GM12878 (cell line): ENCODE data around the gene SEMA3C. TPM values are rescaled to one million over a fixed set of nuclear protein-coding genes. Genes with fewer than 3 reads are reported as not detected.

Source experiments
- ATAC-seq: fragments of 200-7000 bp; cut with Tn5 transposase; 3 replicates; pipeline ENCODE4 v1.9.1; 2020; ENCODE audit warnings: mild to moderate bottlenecking, moderate library complexity
- BruUV-seq: library from RNA; stranded (reverse); fragments of 400-500 nt; replicated peaks from 2 replicates; lab custom pipeline; 2021; lab: Mats Ljungman, UMichigan
- CTCF ChIA-PET: fragments of 300-600 bp; sonication (Branson Sonifier 250); formaldehyde crosslinking; extraction: SDS; loops from one replicate; lab custom pipeline; 2021; ENCODE audit warnings: inconsistent platforms; lab: Yijun Ruan, JAX
- POLR2A ChIA-PET: fragments of 350-600 bp; formaldehyde crosslinking; extraction: SDS; loops from one replicate; lab custom pipeline; 2021; ENCODE audit warnings: inconsistent platforms; lab: Charles Lee
- RAD21 ChIA-PET: fragments of 300-600 bp; sonication (Branson Sonifier 250); formaldehyde crosslinking; loops from one replicate; lab custom pipeline; 2023; ENCODE audit warnings: antibody characterized with exemption; ENCODE audit not compliant: unreplicated experiment; lab: Charles Lee
- SMC1A ChIA-PET: fragments of 300-600 bp; sonication (Branson Sonifier 250); formaldehyde crosslinking; loops from one replicate; lab custom pipeline; 2023; ENCODE audit not compliant: unreplicated experiment, uncharacterized antibody; lab: Charles Lee
- DNase-seq: peaks from one replicate; pipeline ENCODE4 v3.0.0-alpha.2; 2011; ENCODE audit warnings: low read depth, low spot score
- FAIRE-seq: peaks from 3 replicates; lab custom pipeline; 2011; peaks lifted over from hg19 to GRCh38; lab: Jason Lieb, UNC
- H2AFZ ChIP-seq: 2 replicates; pipeline ENCODE4 v1.6.0; 2011; ENCODE audit warnings: low read depth, low read length, control low read depth; ENCODE audit not compliant: control insufficient read depth
- H3K27ac ChIP-seq: 2 replicates; pipeline ENCODE4 v1.5.1; 2011; ENCODE audit warnings: control low read depth; ENCODE audit not compliant: control insufficient read depth, insufficient read depth
- H3K27me3 ChIP-seq, 2 experiments: replicated peaks in 1 of 2; 2 replicates each; pipeline versions ENCODE4 v1.6.0 to v1.6.1; 2011; ENCODE audit warnings: low read length in 1 of 2; ENCODE audit not compliant: control insufficient read depth in 2 of 2, insufficient read depth in 2 of 2
- H3K36me3 ChIP-seq, 2 experiments: 2 replicates each; pipeline ENCODE4 v1.5.1; 2011; ENCODE audit warnings: low read length in 1 of 2; ENCODE audit not compliant: control insufficient read depth in 2 of 2, insufficient read depth in 2 of 2
- H3K4me1 ChIP-seq: 2 replicates; pipeline ENCODE4 v1.6.1; 2011; ENCODE audit warnings: mild to moderate bottlenecking, low read length, moderate library complexity, mixed read lengths; ENCODE audit not compliant: control insufficient read depth, insufficient read depth
- H3K4me2 ChIP-seq: 2 replicates; pipeline ENCODE4 v1.6.0; 2011; ENCODE audit warnings: control low read depth; ENCODE audit not compliant: control insufficient read depth, insufficient read depth
- H3K4me3 ChIP-seq: fragments of 200-600 bp; sonication (generic); 2 replicates; pipeline ENCODE4 v1.5.1; 2016
- H3K79me2 ChIP-seq: 2 replicates; pipeline ENCODE4 v1.6.0; 2011; ENCODE audit warnings: low read length; ENCODE audit not compliant: control insufficient read depth, insufficient read depth
- H3K9ac ChIP-seq: 2 replicates; pipeline ENCODE4 v1.8.0; 2011; ENCODE audit warnings: low read length, control low read depth, mixed read lengths; ENCODE audit not compliant: control insufficient read depth, insufficient read depth
- H3K9me3 ChIP-seq: replicated peaks from 3 replicates; pipeline ENCODE4 v1.5.1; 2011; ENCODE audit warnings: mild to moderate bottlenecking, low read length; ENCODE audit not compliant: control insufficient read depth, insufficient read depth
- H4K20me1 ChIP-seq: 2 replicates; pipeline ENCODE4 v1.6.0; 2011; ENCODE audit not compliant: control insufficient read depth, insufficient read depth
- CHD4 ChIP-seq: fragments of 200-600 bp; sonication (generic); IDR thresholded peaks from 2 replicates; pipeline ENCODE4 v1.6.1; 2016; ENCODE audit warnings: mild to moderate bottlenecking
- DPF2 ChIP-seq: fragments of 450-650 bp; IDR thresholded peaks from 2 replicates; pipeline ENCODE4 v1.6.1; 2017; ENCODE audit warnings: mild to moderate bottlenecking
- FOS ChIP-seq: IDR thresholded peaks from 3 replicates; pipeline ENCODE4 v1.6.1; 2011; ENCODE audit warnings: borderline replicate concordance; ENCODE audit not compliant: insufficient read length; ENCODE audit errors: extremely low read depth
- FOXK2 ChIP-seq: fragments of 450-650 bp; IDR thresholded peaks from 2 replicates; pipeline ENCODE4 v1.6.1; 2017; ENCODE audit warnings: mild to moderate bottlenecking, moderate library complexity
- FOXM1 ChIP-seq: IDR thresholded peaks from 2 replicates; pipeline ENCODE4 v1.6.1; 2012; ENCODE audit warnings: low read depth, mild to moderate bottlenecking, inconsistent platforms, low read length, moderate library complexity
- IKZF1 ChIP-seq: fragments of 450-650 bp; conservative IDR thresholded peaks from 2 replicates; pipeline ENCODE4 v1.6.1; 2017; ENCODE audit warnings: antibody characterized with exemption, mild to moderate bottlenecking
- IKZF2 ChIP-seq, 2 experiments: fragments of 450-650 bp; IDR thresholded peaks; 2 replicates each; pipeline ENCODE4 v1.6.1; 2017; ENCODE audit warnings: mild to moderate bottlenecking in 2 of 2, moderate library complexity in 2 of 2
- MEF2B ChIP-seq: fragments of 450-650 bp; IDR thresholded peaks from 2 replicates; pipeline ENCODE4 v1.6.1; 2018; ENCODE audit warnings: mild to moderate bottlenecking, moderate library complexity; ENCODE audit not compliant: partially characterized antibody, poor library complexity, severe bottlenecking
- NFIC ChIP-seq: IDR thresholded peaks from 2 replicates; pipeline ENCODE4 v1.6.1; 2012; ENCODE audit warnings: low read depth, mild to moderate bottlenecking, inconsistent platforms, low read length, moderate library complexity
- NR2F1 ChIP-seq: fragments of 450-650 bp; conservative IDR thresholded peaks from 2 replicates; pipeline ENCODE4 v1.6.1; 2017; ENCODE audit warnings: mild to moderate bottlenecking
- PAX5 ChIP-seq: IDR thresholded peaks from 2 replicates; pipeline ENCODE4 v1.6.1; 2011; ENCODE audit warnings: low read depth, low read length, borderline replicate concordance
- PAX8 ChIP-seq: fragments of 450-650 bp; IDR thresholded peaks from 2 replicates; pipeline ENCODE4 v1.6.1; 2017; ENCODE audit warnings: mild to moderate bottlenecking, moderate library complexity
- RB1 ChIP-seq: fragments of 450-650 bp; formaldehyde crosslinking; IDR thresholded peaks from 2 replicates; pipeline ENCODE4 v1.6.1; 2017; ENCODE audit warnings: mild to moderate bottlenecking, borderline replicate concordance
- RCOR1 ChIP-seq: conservative IDR thresholded peaks from 2 replicates; pipeline ENCODE4 v1.6.1; 2012; ENCODE audit warnings: low read depth, low read length, improper control_type of control experiment
- SUPT20H ChIP-seq: IDR thresholded peaks from 2 replicates; pipeline ENCODE4 v1.6.1; 2011; ENCODE audit warnings: low read depth, mild to moderate bottlenecking, low read length, moderate library complexity, borderline replicate concordance; ENCODE audit not compliant: control insufficient read depth
- ZBTB33 ChIP-seq: fragments of 450-650 bp; IDR thresholded peaks from 2 replicates; pipeline ENCODE4 v1.6.1; 2017; ENCODE audit warnings: mild to moderate bottlenecking
- WGBS: methylation state at CpG from one replicate; pipeline ENCODE4 v1.1.6; 2016; ENCODE audit warnings: low lambda C conversion rate; ENCODE audit not compliant: insufficient replicate concordance, insufficient coverage; ENCODE audit errors: missing lambda C conversion rate; 5-methylcytosine and 5-hydroxymethylcytosine counted together
- in situ Hi-C: fragments of 300-500 bp; cut with MboI; formaldehyde crosslinking; loops from 9 replicates; pipeline ENCODE4 v1.14.3; 2018; ENCODE audit warnings: mixed read lengths
- intact Hi-C: fragments of 100-400 bp; cut with micrococcal nuclease; formaldehyde crosslinking; loops from one replicate; pipeline ENCODE4 v1.14.2; 2022; ENCODE audit not compliant: unreplicated experiment
- polyA plus RNA-seq, 11 experiments: library from polyadenylated mRNA; depleted of rRNA in 4 of 11; unstranded in 6 of 11; stranded (reverse) in 5 of 11; fragments of >200 nt; fragmentation: Nextera tagmentation in 4 of 11; fragmentation: Illumina TruSeq in 1 of 11; extraction: Ambion mirVana in 4 of 11; extraction: Trizol in 1 of 11; gene quantifications; 1 replicate in 1 of 11; 2 replicates in 10 of 11; pipeline versions ENCODE4 v1.2.1 to v1.2.3, GENCODE V29; 2011 to 2016; ENCODE audit warnings: inconsistent platforms in 2 of 11, missing spikeins in 2 of 11, low read depth in 1 of 11
- total RNA-seq, 4 experiments: library from RNA; depleted of rRNA in 3 of 4; stranded (reverse); fragments of >200 nt in 3 of 4; fragmentation: Illumina TruSeq in 1 of 4; extraction: Trizol in 1 of 4; gene quantifications; 2 replicates each; pipeline versions ENCODE4 v1.2.1 to v1.2.3, GENCODE V29; 2013 to 2021
- TF ChIP-seq, protein P1 (sequence below): IDR thresholded peaks from 2 replicates; pipeline ENCODE4 v1.6.1; 2011; ENCODE audit warnings: low read depth, mild to moderate bottlenecking, low read length, moderate library complexity, borderline replicate concordance; ENCODE audit errors: extremely low read depth

Gene SEMA3C
- total and polyA plus RNA-seq, 10 of the 15 experiments (the other 5 are each of a cell fraction or from before 2014, with no cell fraction given): 0.01 to 0.41 (median 0.11) TPM; not detected in 6

DNA sequence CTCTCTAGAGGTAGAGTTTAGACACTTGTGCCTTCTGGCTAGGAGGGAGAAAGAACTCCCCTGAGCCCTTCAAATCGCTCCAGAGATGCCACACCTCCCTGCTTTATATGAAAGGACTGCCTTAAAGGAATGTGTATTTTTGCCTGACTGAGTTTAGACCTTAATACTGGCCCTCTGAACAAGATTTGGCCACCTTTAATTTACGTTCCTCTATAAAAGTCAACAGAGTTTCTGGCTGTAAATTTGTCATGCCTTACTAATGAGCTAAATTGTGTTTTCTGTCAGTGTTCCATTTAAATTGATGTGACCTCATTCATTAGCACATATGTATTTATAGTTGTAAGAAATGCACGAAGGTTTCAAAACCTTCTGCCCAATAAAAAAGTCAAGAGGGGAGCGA lies 48.0 kb downstream of the SEMA3C start (continued):
- no peak for TF ChIP-seq ZBTB33

DNA sequence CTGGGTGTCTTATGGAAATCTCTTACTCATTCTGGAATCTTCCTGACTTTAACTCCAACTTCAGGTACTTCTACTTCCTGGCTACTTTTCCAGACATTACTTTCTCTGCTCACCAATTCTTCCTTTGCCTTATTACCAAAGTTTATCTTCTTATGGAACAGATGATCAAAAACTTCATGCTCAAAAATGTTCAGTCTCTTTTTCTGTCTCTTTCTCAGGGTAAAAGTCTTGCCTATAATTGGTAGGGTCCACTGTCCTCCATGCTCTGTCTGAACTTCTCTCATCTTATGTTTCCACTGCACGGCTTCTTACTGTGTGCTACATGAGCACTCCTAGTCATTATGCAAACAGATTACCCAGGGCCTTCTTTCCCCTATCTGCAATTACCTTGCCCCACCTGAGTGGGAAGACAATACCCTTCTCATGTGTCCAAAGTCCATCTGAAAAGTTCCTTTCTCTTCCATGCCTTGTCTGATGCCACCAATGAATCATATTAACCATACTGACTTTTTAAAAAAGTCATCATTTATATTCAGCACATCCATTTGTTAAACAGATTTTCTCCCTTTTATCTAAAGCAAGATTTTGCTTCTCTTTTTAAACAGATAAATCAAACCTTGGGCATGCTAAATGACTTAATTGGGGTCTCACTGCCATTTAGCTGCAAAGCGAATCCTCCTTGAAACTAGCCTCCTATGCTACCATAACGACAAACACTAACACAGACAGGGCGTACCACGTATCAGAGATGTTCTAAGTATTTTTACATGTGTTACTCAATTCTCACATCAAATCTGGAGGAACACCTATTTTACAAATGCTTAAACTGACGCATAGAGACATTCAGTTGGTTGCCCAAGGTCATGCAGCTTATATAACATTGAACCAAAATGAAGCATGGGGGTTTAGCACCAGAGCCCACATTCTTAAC lies 48.8 kb downstream of the SEMA3C start:
- H3K9me3 ChIP-seq: no peaks in the 10 kb centered on the region
- H2AFZ ChIP-seq: no peak overlapping the region
- no peak overlapping the region for H3K4me2 ChIP-seq
- intact Hi-C loops (no loop called here), in situ Hi-C loops (no loop called here)
- no peak overlapping the region for H3K9ac ChIP-seq
- no peaks in the 10 kb centered on the region for H3K36me3 ChIP-seq
- H4K20me1 ChIP-seq: no peaks in the 10 kb centered on the region
- no peak for FAIRE-seq
- no peaks in the 10 kb centered on the region for H3K79me2 ChIP-seq
- RAD21 ChIA-PET: no interaction called here
- POLR2A ChIA-PET: no interaction called here
- DNase-seq: no peak
- H3K4me3 ChIP-seq: no peak overlapping the region
- no peak for TF ChIP-seq CHD4
- TF ChIP-seq IKZF1: no peak
- TF ChIP-seq FOXM1: no peak
- TF ChIP-seq IKZF2 (IDR thresholded peaks at IDR 0.05): no peak
- TF ChIP-seq SUPT20H: no peak
- no peak for TF ChIP-seq PAX8
- TF ChIP-seq DPF2: no peak
- TF ChIP-seq ZBTB33: no peak
- TF ChIP-seq, protein P1, sequence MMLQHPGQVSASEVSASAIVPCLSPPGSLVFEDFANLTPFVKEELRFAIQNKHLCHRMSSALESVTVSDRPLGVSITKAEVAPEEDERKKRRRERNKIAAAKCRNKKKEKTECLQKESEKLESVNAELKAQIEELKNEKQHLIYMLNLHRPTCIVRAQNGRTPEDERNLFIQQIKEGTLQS: no peak
- TF ChIP-seq NFIC: no peak
- no peak for TF ChIP-seq FOXK2
- no peak for TF ChIP-seq RCOR1
- TF ChIP-seq NR2F1: no peak
- TF ChIP-seq FOS: no peak
- TF ChIP-seq MEF2B: no peak
- TF ChIP-seq RB1: no peak
- TF ChIP-seq PAX5: no peak
- BruUV-seq: no TSS peak
- no peak for ATAC-seq
- 62% methylated on average over 6 of the region's 6 CpGs for WGBS
- SMC1A ChIA-PET: no interaction called here
- H3K4me1 ChIP-seq: no peaks in the 10 kb centered on the region
- CTCF ChIA-PET: no interaction called here
- H3K27me3 ChIP-seq: no peaks in the 10 kb centered on the region
- H3K27ac ChIP-seq: no peak overlapping the region
